Activated CD4-positive, alpha-beta T cell treated with anti-CD3 and anti-CD28 coated beads for 36 hours (primary cell): Measurements from ENCODE around the gene ROR2. TPM values are rescaled to one million over a fixed set of nuclear protein-coding genes. Genes with fewer than 3 reads are reported as not detected.

ENCODE experiments used
- ATAC-seq: fragments of 200-7000 bp; cut with Tn5 transposase; one replicate; pipeline ENCODE4 v1.10.0; 2021; ENCODE audit warnings: mild to moderate bottlenecking, moderate library complexity
- CTCF ChIA-PET: fragments of 350-600 bp; sonication (Branson Sonifier 250); formaldehyde crosslinking; loops from one replicate; lab custom pipeline; 2021; ENCODE audit warnings: antibody characterized with exemption; lab: Charles Lee
- POLR2A ChIA-PET: fragments of 350-600 bp; sonication (Branson Sonifier 250); formaldehyde crosslinking; loops from one replicate; lab custom pipeline; 2021; ENCODE audit warnings: antibody characterized with exemption, inconsistent platforms; lab: Charles Lee
- DNase-seq: peaks from one replicate; pipeline ENCODE4 v3.0.0-alpha.2; 2020
- H3K27ac Mint-ChIP-seq: one replicate; pipeline ENCODE4 v1.8.0; 2021; ENCODE audit warnings: mixed read lengths
- H3K27me3 Mint-ChIP-seq: one replicate; pipeline ENCODE4 v1.8.0; 2021; ENCODE audit warnings: mixed read lengths
- H3K36me3 Mint-ChIP-seq: one replicate; pipeline ENCODE4 v1.8.0; 2021; ENCODE audit warnings: low read depth, mixed read lengths
- H3K4me1 Mint-ChIP-seq: one replicate; pipeline ENCODE4 v1.8.0; 2021; ENCODE audit warnings: mixed read lengths
- H3K4me3 Mint-ChIP-seq: one replicate; pipeline ENCODE4 v1.8.0; 2021; ENCODE audit warnings: mild to moderate bottlenecking, moderate library complexity, mixed read lengths
- H3K9me3 Mint-ChIP-seq: one replicate; pipeline ENCODE4 v1.8.0; 2021; ENCODE audit warnings: low read depth, mixed read lengths
- intact Hi-C, 2 experiments: fragments of 100-400 bp; cut with DNase I in 1 of 2; cut with micrococcal nuclease in 1 of 2; formaldehyde crosslinking; loops; one replicate each; pipeline versions ENCODE4 v1.14.2 to v1.15.1; 2022 to 2024; cut with DNase I, micrococcal nuclease
- total RNA-seq, 2 experiments: library from RNA; stranded (reverse); gene quantifications; one replicate each; pipeline ENCODE4 v1.2.3, GENCODE V29; 2021

Gene ROR2
- total RNA-seq, 2 experiments from 2014 or later = not detected

- H3K4me3 Mint-ChIP-seq = no peak overlapping the region
- ChIA-PET POLR2A (no interaction called here), CTCF (interaction anchor here (0.6 to 1.9 kb wide), 5 partner anchors 13 to 844 kb away, joined by 4 to 11 read pairs (median 5); partner anchors contain the start of gene ROR2)
- no peaks in the 10 kb centered on the region for H3K4me1 Mint-ChIP-seq
- peak; percentile 67 for DNase-seq
- no peaks in the 10 kb centered on the region for H3K9me3 Mint-ChIP-seq
- H3K27ac Mint-ChIP-seq = no peak overlapping the region
- intact Hi-C loops = no loop called here
- H3K36me3 Mint-ChIP-seq = no peaks in the 10 kb centered on the region
- H3K27me3 Mint-ChIP-seq = peaks cover 3% of the 10 kb centered on the region
- ATAC-seq = peak; percentile 65
Measured at GRCh38 chr9:91758491-91758981, 191.5 kb downstream of the ROR2 start.

- H3K36me3 Mint-ChIP-seq = no peaks in the 10 kb centered on the region
- ATAC-seq (no peak), DNase-seq (no peak)
- no peak overlapping the region for H3K4me3 Mint-ChIP-seq
- CTCF ChIA-PET = interaction anchor here (0.7 to 1.9 kb wide), 5 partner anchors 11 to 192 kb away, joined by 3 to 11 read pairs (median 5); partner anchors contain the start of gene ROR2
- no peaks in the 10 kb centered on the region for H3K4me1 Mint-ChIP-seq
- intact Hi-C loops = no loop called here
- no peaks in the 10 kb centered on the region for H3K9me3 Mint-ChIP-seq
- H3K27me3 Mint-ChIP-seq = peaks cover 3% of the 10 kb centered on the region
- H3K27ac Mint-ChIP-seq = no peak overlapping the region
- POLR2A ChIA-PET = no interaction called here
Measured at GRCh38 chr9:91757782-91758181, 192.2 kb downstream of the ROR2 start.

- H3K36me3 Mint-ChIP-seq = no peaks in the 10 kb centered on the region
- ChIA-PET CTCF (interaction anchor here (1.6 kb wide), 1 partner anchor 23 kb away, joined by 3 read pairs; no protein-coding TSS in a partner anchor), POLR2A (no interaction called here)
- ATAC-seq (no peak), DNase-seq (no peak)
- no peak overlapping the region for H3K4me3 Mint-ChIP-seq
- no peaks in the 10 kb centered on the region for H3K9me3 Mint-ChIP-seq
- H3K27ac Mint-ChIP-seq = no peak overlapping the region
- peaks cover 3% of the 10 kb centered on the region for H3K27me3 Mint-ChIP-seq
- intact Hi-C loops = no loop called here
- no peaks in the 10 kb centered on the region for H3K4me1 Mint-ChIP-seq
Measured at GRCh38 chr9:91756510-91756780, 193.6 kb downstream of the ROR2 start.

GRCh38 chr9:91755761-91756509, 194.1 kb downstream of the ROR2 start:
- no peak for ATAC-seq
- H3K27ac Mint-ChIP-seq = no peak overlapping the region
- DNase-seq = no peak
- H3K9me3 Mint-ChIP-seq = no peaks in the 10 kb centered on the region
- H3K4me3 Mint-ChIP-seq = no peak overlapping the region
- peaks cover 3% of the 10 kb centered on the region for H3K27me3 Mint-ChIP-seq
- intact Hi-C loops = no loop called here
- H3K36me3 Mint-ChIP-seq = no peaks in the 10 kb centered on the region
- no peaks in the 10 kb centered on the region for H3K4me1 Mint-ChIP-seq
- POLR2A ChIA-PET = no interaction called here
- CTCF ChIA-PET = interaction anchor here (0.7 to 1.6 kb wide), 2 partner anchors 19 to 22 kb away, joined by 3 read pairs; no protein-coding TSS in a partner anchor

- no peak overlapping the region for H3K4me3 Mint-ChIP-seq
- H3K9me3 Mint-ChIP-seq = no peaks in the 10 kb centered on the region
- ATAC-seq = no peak
- peaks cover 3% of the 10 kb centered on the region for H3K27me3 Mint-ChIP-seq
- POLR2A ChIA-PET = no interaction called here
- H3K36me3 Mint-ChIP-seq = no peaks in the 10 kb centered on the region
- DNase-seq = no peak
- CTCF ChIA-PET = no interaction called here
- H3K4me1 Mint-ChIP-seq = no peaks in the 10 kb centered on the region
- H3K27ac Mint-ChIP-seq = no peak overlapping the region
- intact Hi-C loops = no loop called here
Measured at GRCh38 chr9:91753711-91754110, 196.3 kb downstream of the ROR2 start.

GRCh38 chr9:91751922-91752321, 198.1 kb downstream of the ROR2 start:
- no peak overlapping the region for H3K4me3 Mint-ChIP-seq
- no peaks in the 10 kb centered on the region for H3K9me3 Mint-ChIP-seq
- no peak for DNase-seq
- H3K27ac Mint-ChIP-seq = no peak overlapping the region
- CTCF ChIA-PET = no interaction called here
- intact Hi-C loops = no loop called here
- POLR2A ChIA-PET = no interaction called here
- no peaks in the 10 kb centered on the region for H3K27me3 Mint-ChIP-seq
- H3K4me1 Mint-ChIP-seq = no peaks in the 10 kb centered on the region
- H3K36me3 Mint-ChIP-seq = no peaks in the 10 kb centered on the region
- ATAC-seq = no peak

- Mint-ChIP-seq H3K27ac (no peak overlapping the region), H3K4me3 (no peak overlapping the region), H3K9me3 (no peaks in the 10 kb centered on the region), H3K27me3 (no peaks in the 10 kb centered on the region), H3K4me1 (no peaks in the 10 kb centered on the region), H3K36me3 (no peaks in the 10 kb centered on the region)
- ChIA-PET POLR2A (no interaction called here), CTCF (no interaction called here)
- no peak for DNase-seq
- ATAC-seq = no peak
- intact Hi-C loops = no loop called here
Measured at GRCh38 chr9:91750343-91750742, 199.7 kb downstream of the ROR2 start.

- Mint-ChIP-seq H3K36me3 (no peaks in the 10 kb centered on the region), H3K27ac (no peak overlapping the region), H3K27me3 (no peaks in the 10 kb centered on the region), H3K4me3 (no peak overlapping the region), H3K9me3 (no peaks in the 10 kb centered on the region), H3K4me1 (no peaks in the 10 kb centered on the region)
- intact Hi-C loops = no loop called here
- ATAC-seq (no peak), DNase-seq (no peak)
- ChIA-PET CTCF (interaction anchor here (0.7 to 1.0 kb wide), 2 partner anchors 11 to 16 kb away, joined by 3 read pairs; no protein-coding TSS in a partner anchor), POLR2A (no interaction called here)
Measured at GRCh38 chr9:91746904-91747303, 203.1 kb downstream of the ROR2 start.

GRCh38 chr9:91746357-91746756, 203.7 kb downstream of the ROR2 start:
- CTCF ChIA-PET = interaction anchor here (0.7 kb wide), 1 partner anchor 11 kb away, joined by 3 read pairs; no protein-coding TSS in a partner anchor
- ATAC-seq = no peak

GRCh38 chr9:91744114-91744513, 205.9 kb downstream of the ROR2 start:
- Mint-ChIP-seq H3K27ac (no peak overlapping the region), H3K9me3 (no peaks in the 10 kb centered on the region), H3K4me1 (no peaks in the 10 kb centered on the region), H3K27me3 (no peaks in the 10 kb centered on the region), H3K36me3 (no peaks in the 10 kb centered on the region), H3K4me3 (no peak overlapping the region)
- ChIA-PET POLR2A (no interaction called here), CTCF (no interaction called here)
- no peak for ATAC-seq
- DNase-seq = no peak
- intact Hi-C loops = no loop called here

More at GRCh38 chr9:91746357-91746756, 203.7 kb downstream of the ROR2 start:
- Mint-ChIP-seq H3K4me3 (no peak overlapping the region), H3K27ac (no peak overlapping the region), H3K27me3 (no peaks in the 10 kb centered on the region), H3K4me1 (no peaks in the 10 kb centered on the region), H3K36me3 (no peaks in the 10 kb centered on the region), H3K9me3 (no peaks in the 10 kb centered on the region)
- POLR2A ChIA-PET = no interaction called here
- intact Hi-C loops = no loop called here
- DNase-seq = no peak

- CTCF ChIA-PET = no interaction called here
- intact Hi-C loops = no loop called here
- Mint-ChIP-seq H3K4me1 (no peaks in the 10 kb centered on the region), H3K36me3 (no peaks in the 10 kb centered on the region), H3K4me3 (no peak overlapping the region), H3K27me3 (peaks cover 3% of the 10 kb centered on the region), H3K9me3 (no peaks in the 10 kb centered on the region), H3K27ac (no peak overlapping the region)
- ATAC-seq (no peak), DNase-seq (no peak)
- POLR2A ChIA-PET = interaction anchor here (0.7 kb wide), 1 partner anchor 1427 kb away, joined by 5 read pairs; no protein-coding TSS in a partner anchor
Measured at GRCh38 chr9:91741522-91741921, 208.5 kb downstream of the ROR2 start.

- no peaks in the 10 kb centered on the region for H3K36me3 Mint-ChIP-seq
- H3K9me3 Mint-ChIP-seq = no peaks in the 10 kb centered on the region
- no peak overlapping the region for H3K4me3 Mint-ChIP-seq
- POLR2A ChIA-PET = no interaction called here
- CTCF ChIA-PET = interaction anchor here (0.5 to 0.6 kb wide), 3 partner anchors 22 to 826 kb away, joined by 3 read pairs; no protein-coding TSS in a partner anchor
- peaks cover 6% of the 10 kb centered on the region for H3K27me3 Mint-ChIP-seq
- ATAC-seq (no peak), DNase-seq (no peak)
- no peak overlapping the region for H3K27ac Mint-ChIP-seq
- no peaks in the 10 kb centered on the region for H3K4me1 Mint-ChIP-seq
- intact Hi-C loops = no loop called here
Measured at GRCh38 chr9:91740701-91741100, 209.3 kb downstream of the ROR2 start.
